Dendritic cell treated with granulocyte-macrophage colony-stimulating factor and Interleukin-4, amounts not matched to agents 40 ng/mL and 50 ng/mL, for 4 days (primary cell): ENCODE results near the gene FBLN7.
"Not testable (repeated sequence)": the region's sequence is repeated elsewhere in the genome, so short reads cannot be mapped to it uniquely, and the experiment has no call there.

Experiments
- H3K27ac Mint-ChIP-seq: one replicate; pipeline ENCODE4 v1.8.0; 2022; ENCODE audit warnings: mild to moderate bottlenecking, mixed read lengths
- H3K27me3 Mint-ChIP-seq: one replicate; pipeline ENCODE4 v1.8.0; 2022; ENCODE audit warnings: mild to moderate bottlenecking, mixed read lengths
- H3K36me3 Mint-ChIP-seq: one replicate; pipeline ENCODE4 v1.8.0; 2022; ENCODE audit warnings: low read depth, mixed read lengths
- H3K4me1 Mint-ChIP-seq: one replicate; pipeline ENCODE4 v1.8.0; 2022; ENCODE audit warnings: low read depth, mixed read lengths
- H3K4me3 Mint-ChIP-seq: one replicate; pipeline ENCODE4 v1.8.0; 2022; ENCODE audit warnings: mild to moderate bottlenecking, moderate library complexity, mixed read lengths
- H3K9me3 Mint-ChIP-seq: one replicate; pipeline ENCODE4 v1.8.0; 2022; ENCODE audit warnings: mixed read lengths
- intact Hi-C: fragments of 100-400 bp; cut with micrococcal nuclease; formaldehyde crosslinking; loops from one replicate; pipeline ENCODE4 v1.15.0; 2022

The FBLN7 gene

DNA sequence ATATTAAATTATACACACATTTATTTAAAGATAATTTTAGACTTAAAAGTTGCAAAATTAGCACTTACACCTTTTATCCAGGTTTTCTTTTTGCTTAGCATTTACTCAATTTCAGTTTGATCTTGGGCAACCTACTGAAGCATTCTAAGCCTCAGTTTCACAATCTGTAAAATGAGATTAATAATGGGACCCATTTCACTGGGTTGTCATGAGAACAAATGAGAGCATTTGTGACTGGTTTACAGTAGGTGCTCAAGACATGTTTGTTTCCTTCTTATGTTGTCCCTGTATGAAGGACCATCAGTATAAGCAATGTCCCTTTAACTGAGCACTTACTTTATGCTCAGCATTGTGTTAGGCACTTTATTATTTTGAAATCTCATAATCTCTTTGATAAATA, 4.8 kb upstream of the FBLN7 start:
- peaks cover 8% of the 10 kb centered on the region for H3K4me1 Mint-ChIP-seq

DNA sequence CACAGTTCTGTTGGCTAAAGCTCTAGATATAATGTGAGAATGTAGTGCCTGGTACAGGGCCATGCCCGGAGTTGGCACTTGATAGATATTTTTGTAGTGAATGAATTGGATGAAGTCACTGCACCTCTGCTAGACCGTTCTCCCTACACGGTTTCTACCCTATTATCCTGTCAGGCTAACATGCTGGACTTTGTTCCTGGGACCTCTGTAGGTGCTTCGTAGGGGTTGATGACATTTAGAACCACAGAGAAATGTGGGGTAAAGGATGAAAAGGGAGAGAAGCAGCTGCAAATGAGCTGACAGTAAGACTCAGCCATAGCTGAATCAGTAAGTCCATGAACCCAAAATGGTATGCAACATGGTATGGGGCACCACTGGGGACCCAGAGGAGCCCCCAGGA, 4.1 kb upstream of the FBLN7 start:
- Mint-ChIP-seq H3K9me3 (no peaks in the 10 kb centered on the region), H3K27me3 (peaks cover 27% of the 10 kb centered on the region), H3K4me1 (peaks cover 8% of the 10 kb centered on the region), H3K4me3 (no peak overlapping the region), H3K36me3 (no peaks in the 10 kb centered on the region), H3K27ac (no peak overlapping the region)
- intact Hi-C loops = no loop called here

More for the DNA sequence above, 4.8 kb upstream of the FBLN7 start:
- no peak overlapping the region for H3K4me3 Mint-ChIP-seq
- H3K27ac Mint-ChIP-seq = no peak overlapping the region
- H3K9me3 Mint-ChIP-seq = peaks cover 2% of the 10 kb centered on the region
- peaks cover 21% of the 10 kb centered on the region for H3K27me3 Mint-ChIP-seq
- intact Hi-C loops = no loop called here
- H3K36me3 Mint-ChIP-seq = no peaks in the 10 kb centered on the region

DNA sequence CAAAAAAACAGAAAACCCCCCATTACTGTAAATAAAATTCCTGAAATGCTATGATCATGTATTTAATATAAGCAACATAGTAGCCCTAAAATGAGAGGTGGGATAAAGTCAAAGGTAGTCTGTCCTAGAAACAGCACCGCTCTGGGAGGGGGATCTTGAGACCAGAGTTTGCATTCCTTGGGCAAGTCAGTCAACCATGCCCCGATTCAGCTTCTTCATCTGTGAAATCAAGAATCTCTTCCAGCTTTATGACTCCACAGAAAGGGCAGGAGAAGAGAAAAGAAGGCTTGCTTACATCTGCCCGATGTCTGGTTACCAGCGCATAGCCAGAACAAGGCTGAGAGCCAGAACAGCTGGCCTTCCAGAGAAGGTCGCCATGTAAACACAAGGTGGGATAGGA, 2.1 kb upstream of the FBLN7 start:
- no peak overlapping the region for H3K27ac Mint-ChIP-seq
- no peak overlapping the region for H3K4me3 Mint-ChIP-seq
- intact Hi-C loops = no loop called here
- no peaks in the 10 kb centered on the region for H3K9me3 Mint-ChIP-seq
- H3K36me3 Mint-ChIP-seq = no peaks in the 10 kb centered on the region
- peaks cover 38% of the 10 kb centered on the region for H3K27me3 Mint-ChIP-seq
- peaks cover 8% of the 10 kb centered on the region for H3K4me1 Mint-ChIP-seq

DNA sequence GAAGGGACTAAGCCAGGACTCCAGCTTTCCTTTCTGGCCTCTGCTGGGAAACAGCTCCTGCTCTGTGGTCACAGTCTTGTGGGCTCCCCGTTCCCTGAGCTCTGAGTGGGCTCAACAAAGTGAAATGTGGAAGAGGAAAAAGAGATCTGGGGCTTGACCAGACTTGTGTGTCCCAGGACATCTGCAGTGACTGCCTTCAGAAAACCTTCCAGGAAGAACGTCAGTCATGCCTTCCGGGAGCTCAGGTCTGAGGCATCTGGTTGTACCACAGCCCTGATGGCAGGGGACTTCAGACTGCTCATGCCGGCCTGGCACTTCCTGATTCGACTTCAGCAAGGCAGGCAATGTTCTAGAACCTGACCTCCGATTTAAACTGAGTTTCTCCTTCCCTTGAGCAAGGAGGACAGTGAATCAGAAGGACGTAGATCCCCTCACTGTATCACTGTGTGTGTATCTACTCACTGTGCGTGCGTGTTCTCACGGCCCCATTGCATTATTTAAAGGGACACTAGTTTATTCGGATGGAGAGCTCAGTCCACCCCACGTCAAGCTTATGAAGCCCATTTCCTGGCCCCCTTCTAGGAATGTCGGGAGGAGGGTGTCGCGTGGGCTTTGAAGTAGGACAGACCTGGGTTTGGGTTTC, 548 bp upstream of the FBLN7 start:
- H3K4me1 Mint-ChIP-seq = peaks cover 8% of the 10 kb centered on the region
- intact Hi-C loops = no loop called here
- no peaks in the 10 kb centered on the region for H3K9me3 Mint-ChIP-seq
- H3K4me3 Mint-ChIP-seq = peak overlapping the region; percentile 57
- no peak overlapping the region for H3K27ac Mint-ChIP-seq
- H3K36me3 Mint-ChIP-seq = no peaks in the 10 kb centered on the region
- H3K27me3 Mint-ChIP-seq = peaks cover 50% of the 10 kb centered on the region

DNA sequence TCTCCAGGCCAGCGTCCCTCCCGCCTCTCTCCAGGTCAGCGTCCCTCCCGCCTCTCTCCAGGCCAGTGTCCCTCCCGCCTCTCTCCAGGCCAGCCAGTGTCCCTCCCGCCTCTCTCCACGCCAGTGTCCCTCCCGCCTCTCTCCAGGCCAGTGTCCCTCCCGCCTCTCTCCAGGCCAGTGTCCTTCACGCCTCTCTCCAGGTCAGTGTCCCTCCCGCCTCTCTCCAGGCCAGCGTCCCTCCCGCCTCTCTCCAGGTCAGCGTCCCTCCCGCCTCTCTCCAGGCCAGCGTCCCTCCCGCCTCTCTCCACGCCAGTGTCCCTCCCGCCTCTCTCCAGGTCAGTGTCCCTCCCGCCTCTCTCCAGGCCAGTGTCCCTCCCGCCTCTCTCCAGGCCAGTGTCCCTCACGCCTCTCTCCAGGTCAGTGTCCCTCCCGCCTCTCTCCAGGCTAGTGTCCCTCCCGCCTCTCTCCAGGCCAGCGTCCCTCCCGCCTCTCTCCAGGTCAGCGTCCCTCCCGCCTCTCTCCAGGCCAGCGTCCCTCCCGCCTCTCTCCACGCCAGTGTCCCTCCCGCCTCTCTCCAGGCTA, 939 bp downstream of the FBLN7 start:
- H3K4me3 Mint-ChIP-seq, H3K27ac Mint-ChIP-seq, intact Hi-C loops: not testable (repeated sequence)

DNA sequence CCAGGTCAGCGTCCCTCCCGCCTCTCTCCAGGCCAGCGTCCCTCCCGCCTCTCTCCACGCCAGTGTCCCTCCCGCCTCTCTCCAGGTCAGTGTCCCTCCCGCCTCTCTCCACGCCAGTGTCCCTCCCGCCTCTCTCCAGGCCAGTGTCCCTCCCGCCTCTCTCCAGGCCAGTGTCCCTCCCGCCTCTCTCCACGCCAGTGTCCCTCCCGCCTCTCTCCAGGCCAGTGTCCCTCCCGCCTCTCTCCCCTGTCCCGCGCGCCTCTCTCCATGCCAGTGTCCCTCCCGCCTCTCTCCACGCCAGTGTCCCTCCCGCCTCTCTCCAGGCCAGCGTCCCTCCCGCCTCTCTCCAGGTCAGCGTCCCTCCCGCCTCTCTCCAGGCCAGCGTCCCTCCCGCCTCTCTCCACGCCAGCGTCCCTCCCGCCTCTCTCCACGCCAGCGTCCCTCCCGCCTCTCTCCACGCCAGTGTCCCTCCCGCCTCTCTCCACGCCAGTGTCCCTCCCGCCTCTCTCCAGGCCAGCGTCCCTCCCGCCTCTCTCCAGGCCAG, 1.5 kb downstream of the FBLN7 start:
- H3K4me3 Mint-ChIP-seq, H3K9me3 Mint-ChIP-seq, H3K4me1 Mint-ChIP-seq, intact Hi-C loops, H3K36me3 Mint-ChIP-seq, H3K27ac Mint-ChIP-seq: not testable (repeated sequence)
- peaks cover 56% of the 10 kb centered on the region for H3K27me3 Mint-ChIP-seq

More for the DNA sequence above, 939 bp downstream of the FBLN7 start:
- peaks cover 56% of the 10 kb centered on the region for H3K27me3 Mint-ChIP-seq
- not testable (repeated sequence) for H3K9me3 Mint-ChIP-seq, H3K4me1 Mint-ChIP-seq, H3K36me3 Mint-ChIP-seq

DNA sequence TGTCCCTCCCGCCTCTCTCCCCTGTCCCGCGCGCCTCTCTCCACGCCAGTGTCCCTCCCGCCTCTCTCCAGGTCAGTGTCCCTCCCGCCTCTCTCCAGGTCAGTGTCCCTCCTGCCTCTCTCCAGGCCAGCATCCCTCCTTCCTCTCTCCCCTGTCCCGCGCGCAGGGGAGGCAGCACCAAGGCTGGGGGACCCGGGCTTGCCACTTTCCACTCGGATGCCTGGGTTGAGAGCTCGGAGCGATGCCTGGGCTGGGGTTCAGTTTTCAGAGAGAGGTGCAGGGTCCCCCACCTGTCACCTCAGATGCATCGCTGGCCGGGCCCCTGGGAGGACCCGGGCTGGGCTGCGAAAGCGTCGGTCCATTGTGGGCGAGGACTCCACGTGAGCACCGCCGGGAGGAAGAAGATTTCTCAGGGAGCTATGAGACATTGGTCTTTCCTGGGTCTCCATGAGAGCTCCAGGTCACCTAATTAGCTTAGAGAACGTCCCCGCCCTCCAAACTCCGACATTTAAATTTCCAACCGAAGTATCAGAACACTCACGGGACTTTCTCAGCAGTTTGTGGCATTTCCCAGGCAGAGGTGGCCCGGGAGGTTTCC, 2.1 kb downstream of the FBLN7 start:
- peaks cover 54% of the 10 kb centered on the region for H3K27me3 Mint-ChIP-seq

DNA sequence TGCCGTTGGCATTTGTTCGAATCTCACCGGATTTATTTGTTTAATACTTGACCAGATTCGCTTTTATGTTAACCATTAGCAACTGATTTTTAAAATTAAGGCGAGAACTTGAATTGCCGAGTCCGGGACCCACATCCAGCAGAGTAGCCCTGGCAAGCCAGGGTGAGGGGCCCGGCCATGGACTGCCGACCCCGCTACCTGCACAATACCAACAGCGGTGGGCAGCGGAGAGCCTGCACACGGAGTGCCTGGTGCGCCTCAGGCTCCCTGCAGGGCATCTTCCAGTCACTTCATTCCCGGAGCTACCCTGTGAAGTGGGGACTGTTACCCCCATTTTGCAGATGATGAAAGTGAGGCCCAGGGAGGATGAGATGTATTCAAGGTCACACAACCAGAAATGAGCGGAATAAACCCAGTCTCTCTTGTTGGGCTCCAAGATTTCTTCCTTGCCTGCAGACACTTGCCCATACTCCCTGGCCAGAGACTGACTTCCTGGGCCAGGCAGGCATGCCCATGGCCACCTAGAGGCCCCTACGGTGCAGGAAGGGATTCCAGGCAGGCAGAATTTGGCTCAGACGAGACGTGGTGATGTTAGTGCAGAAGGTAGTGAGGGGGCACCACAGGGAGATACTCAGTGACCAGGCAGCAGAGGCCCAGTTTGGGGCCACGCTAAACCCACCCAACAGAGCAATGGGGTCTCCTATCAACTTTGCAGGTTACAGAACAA, 2.9 kb downstream of the FBLN7 start:
- Mint-ChIP-seq H3K36me3 (no peaks in the 10 kb centered on the region), H3K4me1 (peaks cover 8% of the 10 kb centered on the region), H3K4me3 (no peak overlapping the region), H3K27me3 (peaks cover 53% of the 10 kb centered on the region), H3K9me3 (no peaks in the 10 kb centered on the region), H3K27ac (no peak overlapping the region)
- intact Hi-C loops = no loop called here

More for the DNA sequence above, 2.1 kb downstream of the FBLN7 start:
- no peaks in the 10 kb centered on the region for H3K36me3 Mint-ChIP-seq
- no peaks in the 10 kb centered on the region for H3K9me3 Mint-ChIP-seq
- H3K27ac Mint-ChIP-seq = no peak overlapping the region
- H3K4me1 Mint-ChIP-seq = peaks cover 8% of the 10 kb centered on the region
- intact Hi-C loops = no loop called here
- no peak overlapping the region for H3K4me3 Mint-ChIP-seq

DNA sequence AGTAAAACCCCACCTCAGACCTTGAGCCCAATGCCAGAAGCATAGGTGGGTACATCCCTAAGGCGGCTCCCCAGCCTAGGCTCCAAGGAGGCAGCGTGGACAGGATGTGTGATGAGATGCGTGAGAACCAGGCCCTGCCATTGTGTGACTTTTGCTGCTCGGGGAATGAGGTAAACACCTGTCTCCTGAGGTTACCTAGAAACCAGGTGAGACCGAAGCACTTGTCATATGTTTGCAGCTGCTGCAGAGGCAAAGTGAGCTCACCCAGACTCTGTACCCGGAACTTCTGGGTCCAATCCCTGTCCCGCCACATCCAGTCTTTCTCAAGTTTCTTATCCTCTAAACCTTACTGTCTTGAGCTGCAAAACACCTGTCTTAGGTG, 3.4 kb downstream of the FBLN7 start:
- Mint-ChIP-seq H3K4me1 (peaks cover 8% of the 10 kb centered on the region), H3K27me3 (peaks cover 49% of the 10 kb centered on the region), H3K4me3 (no peak overlapping the region), H3K27ac (no peak overlapping the region), H3K36me3 (no peaks in the 10 kb centered on the region), H3K9me3 (no peaks in the 10 kb centered on the region)
- intact Hi-C loops = no loop called here

DNA sequence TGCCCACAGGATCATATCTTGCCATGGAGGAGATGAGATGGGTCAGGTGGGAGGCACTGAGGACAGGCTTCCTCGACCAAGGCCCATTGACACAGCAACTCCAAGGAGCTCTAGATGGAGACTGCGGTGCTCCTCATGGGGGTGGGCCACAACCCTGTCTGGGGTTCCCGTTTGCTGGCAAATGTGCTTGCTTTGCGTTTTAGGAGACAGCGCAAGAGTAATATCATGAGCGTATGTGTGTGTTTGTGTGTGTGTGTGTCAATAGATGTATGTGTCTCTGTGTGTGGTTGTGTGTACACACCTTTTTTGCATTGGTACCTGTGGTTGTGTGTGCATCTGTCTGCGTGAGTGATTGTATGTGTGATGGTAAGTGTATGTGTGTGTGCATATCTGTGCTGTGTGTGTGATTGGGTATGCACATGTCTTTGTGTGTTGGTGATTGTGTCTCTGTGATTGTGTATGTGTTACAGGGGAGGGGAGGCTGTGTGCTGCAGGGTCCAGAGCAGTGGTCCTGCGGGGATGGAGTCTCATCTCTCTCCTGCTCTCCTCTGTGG, 4.4 kb downstream of the FBLN7 start:
- intact Hi-C loops = no loop called here
- Mint-ChIP-seq H3K4me1 (peaks cover 4% of the 10 kb centered on the region), H3K27ac (no peak overlapping the region), H3K36me3 (no peaks in the 10 kb centered on the region), H3K9me3 (no peaks in the 10 kb centered on the region), H3K4me3 (no peak overlapping the region), H3K27me3 (peaks cover 46% of the 10 kb centered on the region)

DNA sequence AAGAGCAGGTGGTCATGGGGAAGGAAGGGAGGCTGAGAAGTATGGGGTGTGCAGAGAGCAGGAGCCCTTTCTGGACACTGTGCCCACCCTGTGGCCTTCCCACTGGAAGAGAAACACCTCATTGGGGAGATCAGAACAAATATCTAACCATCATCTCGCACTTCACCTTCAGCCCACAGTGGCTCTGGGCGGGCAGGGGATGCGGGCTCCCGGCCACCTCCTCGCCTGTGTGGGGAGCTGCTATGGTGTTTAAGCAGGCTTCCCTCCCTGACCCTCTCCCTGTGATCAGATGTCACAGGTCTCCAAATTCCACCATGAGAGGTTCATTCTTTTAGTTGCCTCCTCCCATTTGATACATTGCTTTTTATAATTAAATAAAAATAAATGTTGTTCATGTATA, 5.0 kb downstream of the FBLN7 start:
- H3K36me3 Mint-ChIP-seq = no peaks in the 10 kb centered on the region
- intact Hi-C loops = no loop called here
- no peaks in the 10 kb centered on the region for H3K9me3 Mint-ChIP-seq
- H3K27me3 Mint-ChIP-seq = peaks cover 45% of the 10 kb centered on the region
- no peak overlapping the region for H3K4me3 Mint-ChIP-seq
- no peaks in the 10 kb centered on the region for H3K4me1 Mint-ChIP-seq
- no peak overlapping the region for H3K27ac Mint-ChIP-seq

DNA sequence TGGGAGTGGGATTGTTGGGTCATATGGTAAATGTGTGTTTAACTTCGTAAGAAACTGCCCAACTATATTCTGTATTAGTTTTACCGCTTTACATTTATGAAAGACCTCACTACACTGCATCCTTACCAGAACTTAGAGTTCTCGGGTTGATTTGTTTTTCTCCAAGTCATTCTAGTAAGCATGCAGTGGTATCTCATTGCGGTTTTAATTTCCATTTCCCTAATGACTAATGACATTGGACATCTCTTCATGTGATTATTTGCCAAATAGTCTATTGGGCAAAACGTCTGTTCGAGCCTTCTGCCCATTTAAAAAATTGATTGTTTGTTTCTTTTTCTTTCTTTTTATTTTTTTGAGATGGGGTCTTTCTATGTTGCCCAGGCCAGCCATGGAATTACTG, 6.8 kb downstream of the FBLN7 start:
- intact Hi-C loops = no loop called here
- H3K36me3 Mint-ChIP-seq = no peaks in the 10 kb centered on the region
- no peaks in the 10 kb centered on the region for H3K9me3 Mint-ChIP-seq
- H3K27ac Mint-ChIP-seq = no peak overlapping the region
- no peaks in the 10 kb centered on the region for H3K4me1 Mint-ChIP-seq
- H3K4me3 Mint-ChIP-seq = no peak overlapping the region
- H3K27me3 Mint-ChIP-seq = peaks cover 39% of the 10 kb centered on the region

DNA sequence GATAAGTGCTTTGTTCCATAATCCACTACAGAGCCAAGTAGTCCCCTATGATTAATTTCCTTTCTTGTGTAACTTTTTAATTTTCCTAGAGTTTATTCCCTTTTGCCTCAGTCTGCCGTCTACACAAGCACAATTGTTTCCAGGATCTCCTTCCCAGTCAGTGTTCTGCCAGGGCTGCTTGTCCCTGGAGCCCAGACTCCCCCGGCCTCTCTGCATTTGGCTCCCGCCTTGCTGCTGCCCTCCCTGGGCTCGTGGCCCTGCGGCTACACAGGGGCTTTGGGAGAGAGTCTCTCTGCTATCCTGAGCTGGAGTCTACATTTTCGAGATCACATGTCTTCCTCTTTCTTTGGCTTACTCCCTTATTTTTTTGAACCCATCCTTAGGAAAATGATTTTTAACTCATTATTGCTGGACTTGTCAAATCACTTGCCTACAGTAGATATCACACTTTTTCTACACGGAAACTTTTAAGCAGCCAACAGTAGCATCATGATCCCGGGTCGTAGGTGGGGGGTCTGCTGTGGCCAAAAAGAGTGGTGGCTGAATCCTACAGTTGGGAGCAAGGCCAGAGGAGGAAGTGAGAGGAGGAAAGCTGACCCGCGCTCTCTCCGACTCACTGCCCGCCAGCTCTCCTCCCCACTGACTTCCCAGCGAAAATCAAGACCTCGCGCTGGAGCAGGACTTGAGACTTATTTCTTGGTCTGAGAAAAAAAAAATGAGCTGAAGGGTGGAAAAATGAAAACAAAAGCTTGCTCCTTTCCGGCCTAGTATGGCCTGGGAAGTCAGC, 9.4 kb downstream of the FBLN7 start:
- intact Hi-C loops = no loop called here
- Mint-ChIP-seq H3K27ac (no peak overlapping the region), H3K9me3 (no peaks in the 10 kb centered on the region), H3K36me3 (no peaks in the 10 kb centered on the region), H3K4me1 (no peaks in the 10 kb centered on the region), H3K4me3 (no peak overlapping the region), H3K27me3 (peaks cover 16% of the 10 kb centered on the region)
